HEK293 (cell line): ENCODE data around the gene ALG10.

ENCODE experiments used
- GFI1B ChIP-seq: fragments of 450-650 bp; formaldehyde crosslinking; IDR thresholded peaks from 2 replicates; pipeline ENCODE4 v1.5.1; 2016; ENCODE audit warnings: missing biosample characterization, missing genetic modification characterization
- REPIN1 ChIP-seq: fragments of 450-650 bp; formaldehyde crosslinking; IDR thresholded peaks from 2 replicates; pipeline ENCODE4 v1.5.1; 2017; ENCODE audit warnings: missing biosample characterization, missing genetic modification characterization, low read depth
- TCF7L2 ChIP-seq: IDR thresholded peaks from 2 replicates; pipeline ENCODE4 v1.6.1; 2011; ENCODE audit warnings: low read depth, mild to moderate bottlenecking, inconsistent platforms, low read length, moderate library complexity, borderline replicate concordance
- ZBTB1 ChIP-seq: fragments of 450-650 bp; formaldehyde crosslinking; IDR thresholded peaks from 2 replicates; pipeline ENCODE4 v1.5.1; 2016; ENCODE audit warnings: missing biosample characterization, missing genetic modification characterization
- ZBTB7A ChIP-seq: fragments of 450-650 bp; formaldehyde crosslinking; IDR thresholded peaks from 2 replicates; pipeline ENCODE4 v1.5.1; 2016; ENCODE audit warnings: low read depth, missing biosample characterization, missing genetic modification characterization
- ZNF169 ChIP-seq: fragments of 450-650 bp; formaldehyde crosslinking; IDR thresholded peaks from 2 replicates; pipeline ENCODE4 v1.5.1; 2016; ENCODE audit warnings: missing biosample characterization, missing genetic modification characterization
- ZNF302 ChIP-seq: fragments of 450-650 bp; formaldehyde crosslinking; IDR thresholded peaks from 2 replicates; pipeline ENCODE4 v1.5.1; 2016; ENCODE audit warnings: missing biosample characterization, missing genetic modification characterization, low read depth
- ZNF341 ChIP-seq: fragments of 450-650 bp; formaldehyde crosslinking; IDR thresholded peaks from 2 replicates; pipeline ENCODE4; 2016; ENCODE audit warnings: low read depth, missing biosample characterization, missing genetic modification characterization
- ZNF394 ChIP-seq: fragments of 450-650 bp; formaldehyde crosslinking; IDR thresholded peaks from 2 replicates; pipeline ENCODE4 v1.5.1; 2016; ENCODE audit warnings: missing biosample characterization, missing genetic modification characterization, mild to moderate bottlenecking, moderate library complexity, borderline replicate concordance
- ZNF433 ChIP-seq: fragments of 450-650 bp; formaldehyde crosslinking; IDR thresholded peaks from 2 replicates; pipeline ENCODE4 v1.5.1; 2016; ENCODE audit warnings: missing biosample characterization, missing genetic modification characterization, low read depth
- ZNF521 ChIP-seq: fragments of 450-650 bp; formaldehyde crosslinking; IDR thresholded peaks from 2 replicates; pipeline ENCODE4 v1.5.1; 2017; ENCODE audit warnings: missing biosample characterization, mild to moderate bottlenecking, missing genetic modification characterization
- ZNF530 ChIP-seq: fragments of 450-650 bp; formaldehyde crosslinking; IDR thresholded peaks from 2 replicates; pipeline ENCODE4 v1.5.1; 2016; ENCODE audit warnings: low read depth, missing biosample characterization, missing genetic modification characterization
- ZNF600 ChIP-seq: fragments of 450-650 bp; formaldehyde crosslinking; IDR thresholded peaks from 2 replicates; pipeline ENCODE4 v1.5.1; 2016; ENCODE audit warnings: missing biosample characterization, missing genetic modification characterization
- ZNF670 ChIP-seq: fragments of 450-650 bp; formaldehyde crosslinking; IDR thresholded peaks from 2 replicates; pipeline ENCODE4 v1.5.1; 2016; ENCODE audit warnings: missing biosample characterization, missing genetic modification characterization, low read depth
- ZNF677 ChIP-seq: fragments of 450-650 bp; IDR thresholded peaks from 2 replicates; pipeline ENCODE4 v1.5.0; 2018; ENCODE audit warnings: missing biosample characterization, mild to moderate bottlenecking, missing genetic modification characterization, moderate library complexity
- ZNF707 ChIP-seq: fragments of 450-650 bp; formaldehyde crosslinking; IDR thresholded peaks from 2 replicates; pipeline ENCODE4 v1.5.1; 2016; ENCODE audit warnings: missing biosample characterization, missing genetic modification characterization
- ZNF791 ChIP-seq: fragments of 450-650 bp; formaldehyde crosslinking; IDR thresholded peaks from 2 replicates; pipeline ENCODE4 v1.5.1; 2016; ENCODE audit warnings: missing biosample characterization, missing genetic modification characterization
- TF ChIP-seq, protein P1 (sequence below): fragments of 450-650 bp; formaldehyde crosslinking; conservative IDR thresholded peaks from 2 replicates; pipeline ENCODE4 v1.5.1; 2016; ENCODE audit warnings: low read depth, missing biosample characterization, missing genetic modification characterization
- TF ChIP-seq, protein P2 (sequence below): fragments of 450-650 bp; formaldehyde crosslinking; IDR thresholded peaks from 2 replicates; pipeline ENCODE4 v1.5.1; 2016; ENCODE audit warnings: missing biosample characterization, missing genetic modification characterization
- TF ChIP-seq, protein P3 (sequence below): fragments of 450-650 bp; formaldehyde crosslinking; IDR thresholded peaks from 2 replicates; pipeline ENCODE4 v1.5.1; 2016; ENCODE audit warnings: missing biosample characterization, missing genetic modification characterization, low read depth
- TF ChIP-seq, protein P4 (sequence below): IDR thresholded peaks from 2 replicates; pipeline ENCODE4 v1.6.1; 2011; ENCODE audit warnings: mild to moderate bottlenecking, low read depth, low read length, borderline replicate concordance
- TF ChIP-seq, protein P5 (sequence below): fragments of 450-650 bp; formaldehyde crosslinking; IDR thresholded peaks from 2 replicates; pipeline ENCODE4 v1.5.1; 2016; ENCODE audit warnings: missing biosample characterization, missing genetic modification characterization
- TF ChIP-seq, protein P6 (sequence below): fragments of 450-650 bp; formaldehyde crosslinking; IDR thresholded peaks from 2 replicates; pipeline ENCODE4 v1.5.1; 2016; ENCODE audit warnings: missing biosample characterization, missing genetic modification characterization
- TF ChIP-seq, protein P7 (sequence below): fragments of 450-650 bp; formaldehyde crosslinking; IDR thresholded peaks from 2 replicates; pipeline ENCODE4 v1.5.1; 2017; ENCODE audit warnings: missing biosample characterization, missing genetic modification characterization

The ALG10 gene

DNA sequence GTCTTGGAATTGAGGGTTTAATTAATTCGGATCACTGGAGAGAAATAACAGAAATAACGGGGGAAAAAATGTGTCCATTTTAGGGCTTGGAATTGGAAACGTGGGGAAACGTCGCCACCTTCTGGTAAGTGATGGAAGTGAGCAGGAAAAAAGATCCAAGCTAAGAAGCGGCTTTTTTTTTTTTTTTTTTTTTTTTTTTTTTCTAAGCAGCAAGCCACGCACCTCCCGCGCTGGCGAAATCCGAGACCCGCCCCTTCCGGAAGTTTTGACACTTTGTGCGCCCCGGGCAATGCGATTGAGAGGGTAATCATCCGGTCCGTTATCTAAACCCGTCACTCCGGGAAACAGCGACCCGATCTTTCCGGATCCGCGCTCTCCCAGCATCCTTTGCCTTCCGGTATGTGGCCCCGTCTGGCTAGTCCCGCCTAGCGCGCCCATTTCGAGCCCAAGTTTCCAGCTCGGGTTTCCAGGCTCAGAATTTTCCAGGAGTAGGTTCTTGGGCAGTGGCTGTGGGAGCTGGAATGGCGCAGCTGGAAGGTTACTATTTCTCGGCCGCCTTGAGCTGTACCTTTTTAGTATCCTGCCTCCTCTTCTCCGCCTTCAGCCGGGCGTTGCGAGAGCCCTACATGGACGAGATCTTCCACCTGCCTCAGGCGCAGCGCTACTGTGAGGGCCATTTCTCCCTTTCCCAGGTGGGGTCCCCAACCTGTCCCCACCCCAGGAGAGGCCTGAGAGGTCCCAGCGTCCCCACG lies at the start of gene ALG10 (continued):
- TF ChIP-seq ZNF530 = no peak
- no peak for TF ChIP-seq ZNF394 (tag by site-specific recombination)
- no peak for TF ChIP-seq ZBTB7A (tag by site-specific recombination)
- TF ChIP-seq GFI1B (tag by site-specific recombination) = no peak
- no peak for TF ChIP-seq ZNF302 (tag by site-specific recombination)
- no peak for TF ChIP-seq ZNF677 (tag by site-specific recombination)
- TF ChIP-seq, protein P1, sequence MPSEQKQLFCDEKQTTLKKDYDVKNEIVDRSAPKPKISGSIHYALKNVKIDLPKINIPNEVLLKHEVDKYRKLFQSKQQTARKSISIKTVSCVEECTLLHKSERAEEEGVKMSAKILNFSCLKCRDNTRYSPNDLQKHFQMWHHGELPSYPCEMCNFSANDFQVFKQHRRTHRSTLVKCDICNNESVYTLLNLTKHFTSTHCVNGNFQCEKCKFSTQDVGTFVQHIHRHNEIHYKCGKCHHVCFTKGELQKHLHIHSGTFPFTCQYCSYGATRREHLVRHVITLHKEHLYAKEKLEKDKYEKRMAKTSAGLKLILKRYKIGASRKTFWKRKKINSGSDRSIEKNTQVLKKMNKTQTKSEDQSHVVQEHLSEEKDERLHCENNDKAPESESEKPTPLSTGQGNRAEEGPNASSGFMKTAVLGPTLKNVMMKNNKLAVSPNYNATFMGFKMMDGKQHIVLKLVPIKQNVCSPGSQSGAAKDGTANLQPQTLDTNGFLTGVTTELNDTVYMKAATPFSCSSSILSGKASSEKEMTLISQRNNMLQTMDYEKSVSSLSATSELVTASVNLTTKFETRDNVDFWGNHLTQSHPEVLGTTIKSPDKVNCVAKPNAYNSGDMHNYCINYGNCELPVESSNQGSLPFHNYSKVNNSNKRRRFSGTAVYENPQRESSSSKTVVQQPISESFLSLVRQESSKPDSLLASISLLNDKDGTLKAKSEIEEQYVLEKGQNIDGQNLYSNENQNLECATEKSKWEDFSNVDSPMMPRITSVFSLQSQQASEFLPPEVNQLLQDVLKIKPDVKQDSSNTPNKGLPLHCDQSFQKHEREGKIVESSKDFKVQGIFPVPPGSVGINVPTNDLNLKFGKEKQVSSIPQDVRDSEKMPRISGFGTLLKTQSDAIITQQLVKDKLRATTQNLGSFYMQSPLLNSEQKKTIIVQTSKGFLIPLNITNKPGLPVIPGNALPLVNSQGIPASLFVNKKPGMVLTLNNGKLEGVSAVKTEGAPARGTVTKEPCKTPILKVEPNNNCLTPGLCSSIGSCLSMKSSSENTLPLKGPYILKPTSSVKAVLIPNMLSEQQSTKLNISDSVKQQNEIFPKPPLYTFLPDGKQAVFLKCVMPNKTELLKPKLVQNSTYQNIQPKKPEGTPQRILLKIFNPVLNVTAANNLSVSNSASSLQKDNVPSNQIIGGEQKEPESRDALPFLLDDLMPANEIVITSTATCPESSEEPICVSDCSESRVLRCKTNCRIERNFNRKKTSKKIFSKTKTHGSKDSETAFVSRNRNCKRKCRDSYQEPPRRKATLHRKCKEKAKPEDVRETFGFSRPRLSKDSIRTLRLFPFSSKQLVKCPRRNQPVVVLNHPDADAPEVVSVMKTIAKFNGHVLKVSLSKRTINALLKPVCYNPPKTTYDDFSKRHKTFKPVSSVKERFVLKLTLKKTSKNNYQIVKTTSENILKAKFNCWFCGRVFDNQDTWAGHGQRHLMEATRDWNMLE (tag by site-specific recombination) = peak; percentile 84
- TF ChIP-seq ZNF433 (tag by site-specific recombination) = no peak
- no peak for TF ChIP-seq ZNF791 (tag by site-specific recombination)
- TF ChIP-seq, protein P2, sequence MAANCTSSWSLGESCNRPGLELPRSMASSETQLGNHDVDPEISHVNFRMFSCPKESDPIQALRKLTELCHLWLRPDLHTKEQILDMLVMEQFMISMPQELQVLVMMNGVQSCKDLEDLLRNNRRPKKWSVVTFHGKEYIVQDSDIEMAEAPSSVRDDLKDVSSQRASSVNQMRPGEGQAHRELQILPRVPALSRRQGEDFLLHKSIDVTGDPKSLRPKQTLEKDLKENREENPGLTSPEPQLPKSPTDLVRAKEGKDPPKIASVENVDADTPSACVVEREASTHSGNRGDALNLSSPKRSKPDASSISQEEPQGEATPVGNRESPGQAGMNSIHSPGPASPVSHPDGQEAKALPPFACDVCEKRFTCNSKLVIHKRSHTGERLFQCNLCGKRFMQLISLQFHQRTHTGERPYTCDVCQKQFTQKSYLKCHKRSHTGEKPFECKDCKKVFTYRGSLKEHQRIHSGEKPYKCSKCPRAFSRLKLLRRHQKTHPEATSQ (tag by site-specific recombination) = no peak
- no peak for TF ChIP-seq ZNF169 (tag by site-specific recombination)
- TF ChIP-seq, protein P3, sequence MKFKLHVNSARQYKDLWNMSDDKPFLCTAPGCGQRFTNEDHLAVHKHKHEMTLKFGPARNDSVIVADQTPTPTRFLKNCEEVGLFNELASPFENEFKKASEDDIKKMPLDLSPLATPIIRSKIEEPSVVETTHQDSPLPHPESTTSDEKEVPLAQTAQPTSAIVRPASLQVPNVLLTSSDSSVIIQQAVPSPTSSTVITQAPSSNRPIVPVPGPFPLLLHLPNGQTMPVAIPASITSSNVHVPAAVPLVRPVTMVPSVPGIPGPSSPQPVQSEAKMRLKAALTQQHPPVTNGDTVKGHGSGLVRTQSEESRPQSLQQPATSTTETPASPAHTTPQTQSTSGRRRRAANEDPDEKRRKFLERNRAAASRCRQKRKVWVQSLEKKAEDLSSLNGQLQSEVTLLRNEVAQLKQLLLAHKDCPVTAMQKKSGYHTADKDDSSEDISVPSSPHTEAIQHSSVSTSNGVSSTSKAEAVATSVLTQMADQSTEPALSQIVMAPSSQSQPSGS = no peak
- TF ChIP-seq, protein P4, sequence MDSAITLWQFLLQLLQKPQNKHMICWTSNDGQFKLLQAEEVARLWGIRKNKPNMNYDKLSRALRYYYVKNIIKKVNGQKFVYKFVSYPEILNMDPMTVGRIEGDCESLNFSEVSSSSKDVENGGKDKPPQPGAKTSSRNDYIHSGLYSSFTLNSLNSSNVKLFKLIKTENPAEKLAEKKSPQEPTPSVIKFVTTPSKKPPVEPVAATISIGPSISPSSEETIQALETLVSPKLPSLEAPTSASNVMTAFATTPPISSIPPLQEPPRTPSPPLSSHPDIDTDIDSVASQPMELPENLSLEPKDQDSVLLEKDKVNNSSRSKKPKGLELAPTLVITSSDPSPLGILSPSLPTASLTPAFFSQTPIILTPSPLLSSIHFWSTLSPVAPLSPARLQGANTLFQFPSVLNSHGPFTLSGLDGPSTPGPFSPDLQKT = no peak
- TF ChIP-seq ZBTB1 (tag by site-specific recombination) = no peak
- no peak for TF ChIP-seq ZNF600
- TF ChIP-seq, protein P5, sequence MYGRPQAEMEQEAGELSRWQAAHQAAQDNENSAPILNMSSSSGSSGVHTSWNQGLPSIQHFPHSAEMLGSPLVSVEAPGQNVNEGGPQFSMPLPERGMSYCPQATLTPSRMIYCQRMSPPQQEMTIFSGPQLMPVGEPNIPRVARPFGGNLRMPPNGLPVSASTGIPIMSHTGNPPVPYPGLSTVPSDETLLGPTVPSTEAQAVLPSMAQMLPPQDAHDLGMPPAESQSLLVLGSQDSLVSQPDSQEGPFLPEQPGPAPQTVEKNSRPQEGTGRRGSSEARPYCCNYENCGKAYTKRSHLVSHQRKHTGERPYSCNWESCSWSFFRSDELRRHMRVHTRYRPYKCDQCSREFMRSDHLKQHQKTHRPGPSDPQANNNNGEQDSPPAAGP = 0 out of 2 replicates have a peak, but pooled peaks have one; percentile 18
- TF ChIP-seq ZNF670 = no peak
- TF ChIP-seq ZNF707 (tag by site-specific recombination) = no peak
- TF ChIP-seq ZNF341 (tag by site-specific recombination) = no peak
- TF ChIP-seq ZNF521 (tag by site-specific recombination) = no peak
- TF ChIP-seq REPIN1 (tag by site-specific recombination) = no peak
- TF ChIP-seq, protein P6, sequence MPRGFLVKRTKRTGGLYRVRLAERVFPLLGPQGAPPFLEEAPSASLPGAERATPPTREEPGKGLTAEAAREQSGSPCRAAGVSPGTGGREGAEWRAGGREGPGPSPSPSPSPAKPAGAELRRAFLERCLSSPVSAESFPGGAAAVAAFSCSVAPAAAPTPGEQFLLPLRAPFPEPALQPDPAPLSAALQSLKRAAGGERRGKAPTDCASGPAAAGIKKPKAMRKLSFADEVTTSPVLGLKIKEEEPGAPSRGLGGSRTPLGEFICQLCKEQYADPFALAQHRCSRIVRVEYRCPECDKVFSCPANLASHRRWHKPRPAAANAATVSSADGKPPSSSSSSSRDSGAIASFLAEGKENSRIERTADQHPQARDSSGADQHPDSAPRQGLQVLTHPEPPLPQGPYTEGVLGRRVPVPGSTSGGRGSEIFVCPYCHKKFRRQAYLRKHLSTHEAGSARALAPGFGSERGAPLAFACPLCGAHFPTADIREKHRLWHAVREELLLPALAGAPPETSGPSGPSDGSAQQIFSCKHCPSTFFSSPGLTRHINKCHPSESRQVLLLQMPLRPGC (tag by site-specific recombination) = peak; percentile 26; the same call in 1 of the 2 replicates
- TF ChIP-seq, protein P7, sequence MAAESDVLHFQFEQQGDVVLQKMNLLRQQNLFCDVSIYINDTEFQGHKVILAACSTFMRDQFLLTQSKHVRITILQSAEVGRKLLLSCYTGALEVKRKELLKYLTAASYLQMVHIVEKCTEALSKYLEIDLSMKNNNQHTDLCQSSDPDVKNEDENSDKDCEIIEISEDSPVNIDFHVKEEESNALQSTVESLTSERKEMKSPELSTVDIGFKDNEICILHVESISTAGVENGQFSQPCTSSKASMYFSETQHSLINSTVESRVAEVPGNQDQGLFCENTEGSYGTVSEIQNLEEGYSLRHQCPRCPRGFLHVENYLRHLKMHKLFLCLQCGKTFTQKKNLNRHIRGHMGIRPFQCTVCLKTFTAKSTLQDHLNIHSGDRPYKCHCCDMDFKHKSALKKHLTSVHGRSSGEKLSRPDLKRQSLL (tag by site-specific recombination) = no peak
- TF ChIP-seq TCF7L2 = no peak; the same call in 1 of the 2 replicates
